ENCODE results near the gene BICRA.
"Not testable (repeated sequence)": the region's sequence is repeated elsewhere in the genome, so short reads cannot be mapped to it uniquely, and the experiment has no call there.

The BICRA gene

GRCh38 chr19:47714855-47715254, 105.9 kb downstream of the BICRA start:
- Histone ChIP-seq H3K36me3 (ENCODE audit: insufficient read depth, low read length) (peaks cover 26% of the 10 kb centered on the region), H3K4me2 (ENCODE audit: low read length) (peak overlapping the region; percentile 81), H3K4me1 (ENCODE audit: control insufficient read depth, insufficient read depth, low read length) (peaks cover 42% of the 10 kb centered on the region), H3K4me3 (ENCODE audit: low read length) (peak overlapping the region; percentile 95)
- H3K9me3 ChIP-seq (replicated peaks; ENCODE audit: low read length); H3K27me3 ChIP-seq (ENCODE audit: control insufficient read depth, insufficient read depth, low read length); H3K9ac ChIP-seq (ENCODE audit: low read depth, low read length): not testable (repeated sequence)

GRCh38 chr19:47716270-47716937, 107.5 kb downstream of the BICRA start:
- peak overlapping the region; percentile 74 for H3K4me2 ChIP-seq (ENCODE audit: low read length)
- peaks cover 53% of the 10 kb centered on the region for H3K4me1 ChIP-seq (ENCODE audit: control insufficient read depth, insufficient read depth, low read length)
- H3K9me3 ChIP-seq (replicated peaks; ENCODE audit: low read length): no peaks in the 10 kb centered on the region
- H3K27me3 ChIP-seq (ENCODE audit: control insufficient read depth, insufficient read depth, low read length): no peaks in the 10 kb centered on the region
- peaks cover 32% of the 10 kb centered on the region for H3K36me3 ChIP-seq (ENCODE audit: insufficient read depth, low read length)
- peak overlapping the region; percentile 55 for H3K4me3 ChIP-seq (ENCODE audit: low read length)
- H3K9ac ChIP-seq (ENCODE audit: low read depth, low read length): peak overlapping the region; percentile 18

- H3K27me3 ChIP-seq (ENCODE audit: control insufficient read depth, insufficient read depth, low read length); H3K9me3 ChIP-seq (replicated peaks; ENCODE audit: low read length): not testable (repeated sequence)
- H3K9ac ChIP-seq (ENCODE audit: low read depth, low read length): peak overlapping the region; percentile 76
- peak overlapping the region; percentile 78 for H3K4me2 ChIP-seq (ENCODE audit: low read length)
- H3K36me3 ChIP-seq (ENCODE audit: insufficient read depth, low read length): peaks cover 32% of the 10 kb centered on the region
- peak overlapping the region; percentile 49 for H3K4me3 ChIP-seq (ENCODE audit: low read length)
- H3K4me1 ChIP-seq (ENCODE audit: control insufficient read depth, insufficient read depth, low read length): peaks cover 69% of the 10 kb centered on the region
These were observed 109.6 kb downstream of the BICRA start for GRCh38 chr19:47718415-47719046.

- peak overlapping the region; percentile 49 for H3K4me3 ChIP-seq (ENCODE audit: low read length)
- H3K36me3 ChIP-seq (ENCODE audit: insufficient read depth, low read length): peaks cover 34% of the 10 kb centered on the region
- peak overlapping the region; percentile 76 for H3K9ac ChIP-seq (ENCODE audit: low read depth, low read length)
- peaks cover 75% of the 10 kb centered on the region for H3K4me1 ChIP-seq (ENCODE audit: control insufficient read depth, insufficient read depth, low read length)
- peak overlapping the region; percentile 78 for H3K4me2 ChIP-seq (ENCODE audit: low read length)
- no peaks in the 10 kb centered on the region for H3K27me3 ChIP-seq (ENCODE audit: control insufficient read depth, insufficient read depth, low read length)
- H3K9me3 ChIP-seq (replicated peaks; ENCODE audit: low read length): no peaks in the 10 kb centered on the region
These were observed 110.3 kb downstream of the BICRA start for GRCh38 chr19:47719047-47719859.

DNA sequence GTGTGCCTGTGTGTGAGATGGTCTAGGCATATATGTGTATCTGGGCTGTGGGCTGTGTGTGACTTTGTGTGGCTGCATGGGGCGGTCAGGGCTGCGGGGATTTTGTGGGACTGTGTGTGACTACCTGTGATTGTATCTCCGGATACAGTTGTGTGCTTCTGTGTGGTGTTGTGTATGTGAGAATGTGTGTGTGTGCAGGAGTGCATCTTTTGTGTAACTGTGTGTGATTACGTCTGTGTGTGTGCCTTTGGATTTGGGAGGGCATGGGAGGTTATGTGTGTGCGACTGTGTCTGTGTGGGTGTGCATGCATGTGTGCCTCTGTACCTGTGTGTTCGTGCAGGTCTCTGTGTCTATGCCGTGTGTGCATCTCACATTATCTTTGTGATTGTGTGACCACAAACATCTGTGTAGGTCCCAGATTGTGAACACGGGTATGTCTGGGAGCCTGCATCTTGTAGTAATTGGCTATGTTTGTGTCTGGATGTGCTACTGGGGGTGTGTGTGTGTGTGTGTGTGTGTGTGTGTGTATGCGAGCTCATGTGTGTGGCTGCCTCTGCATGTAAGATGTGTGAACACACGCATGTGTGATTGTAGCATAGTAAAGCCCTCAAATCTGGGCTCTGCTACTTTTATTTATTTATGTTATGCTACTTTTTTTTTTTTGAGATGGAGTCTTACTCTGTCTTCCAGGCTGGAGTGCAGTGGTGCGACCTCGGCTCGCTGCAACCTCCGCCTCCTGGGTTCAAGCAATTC, 111.9 kb downstream of the BICRA start:
- Histone ChIP-seq H3K4me1 (ENCODE audit: control insufficient read depth, insufficient read depth, low read length) (peaks cover 73% of the 10 kb centered on the region), H3K9me3 (replicated peaks; ENCODE audit: low read length) (no peaks in the 10 kb centered on the region), H3K4me3 (ENCODE audit: low read length) (no peak overlapping the region), H3K36me3 (ENCODE audit: insufficient read depth, low read length) (peaks cover 42% of the 10 kb centered on the region), H3K4me2 (ENCODE audit: low read length) (peak overlapping the region; percentile 78), H3K9ac (ENCODE audit: low read depth, low read length) (peak overlapping the region; percentile 76), H3K27me3 (ENCODE audit: control insufficient read depth, insufficient read depth, low read length) (no peaks in the 10 kb centered on the region)

GRCh38 chr19:47723581-47723940, 114.6 kb downstream of the BICRA start:
- Histone ChIP-seq H3K4me1 (ENCODE audit: control insufficient read depth, insufficient read depth, low read length) (peaks cover 66% of the 10 kb centered on the region), H3K4me3 (ENCODE audit: low read length) (peak overlapping the region; percentile 46)

GRCh38 chr19:47725759-47726401, 116.9 kb downstream of the BICRA start:
- Histone ChIP-seq H3K9ac (ENCODE audit: low read depth, low read length) (no peak overlapping the region), H3K4me3 (ENCODE audit: low read length) (no peak overlapping the region), H3K4me2 (ENCODE audit: low read length) (no peak overlapping the region), H3K36me3 (ENCODE audit: insufficient read depth, low read length) (peaks cover 58% of the 10 kb centered on the region), H3K9me3 (replicated peaks; ENCODE audit: low read length) (no peaks in the 10 kb centered on the region), H3K27me3 (ENCODE audit: control insufficient read depth, insufficient read depth, low read length) (no peaks in the 10 kb centered on the region), H3K4me1 (ENCODE audit: control insufficient read depth, insufficient read depth, low read length) (peaks cover 64% of the 10 kb centered on the region)

More at GRCh38 chr19:47723581-47723940, 114.6 kb downstream of the BICRA start:
- H3K9ac ChIP-seq (ENCODE audit: low read depth, low read length): peak overlapping the region; percentile 58
- H3K27me3 ChIP-seq (ENCODE audit: control insufficient read depth, insufficient read depth, low read length): no peaks in the 10 kb centered on the region
- peaks cover 44% of the 10 kb centered on the region for H3K36me3 ChIP-seq (ENCODE audit: insufficient read depth, low read length)
- H3K9me3 ChIP-seq (replicated peaks; ENCODE audit: low read length): no peaks in the 10 kb centered on the region
- H3K4me2 ChIP-seq (ENCODE audit: low read length): peak overlapping the region; percentile 72

DNA sequence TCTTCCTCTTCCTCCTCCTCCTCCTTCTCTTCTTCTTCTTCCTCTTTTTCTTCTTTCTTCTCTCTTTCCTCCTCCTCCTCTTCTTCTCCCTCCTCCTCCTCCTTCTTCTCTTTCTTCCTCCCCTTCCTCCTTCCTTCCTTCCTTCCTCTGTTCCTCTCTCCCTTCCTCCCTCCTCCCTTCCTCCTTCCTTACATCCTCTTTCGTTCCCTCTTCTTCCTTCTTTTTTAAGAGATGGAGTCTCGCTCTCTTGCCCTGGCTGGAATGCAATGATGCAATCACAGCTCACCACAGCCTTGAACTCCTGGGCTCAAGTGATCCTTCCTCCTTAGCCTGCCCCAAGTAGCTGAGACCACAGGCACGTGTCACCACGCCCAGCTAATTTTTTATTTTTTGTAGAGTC, 117.5 kb downstream of the BICRA start:
- no peak overlapping the region for H3K4me2 ChIP-seq (ENCODE audit: low read length)
- H3K9me3 ChIP-seq (replicated peaks; ENCODE audit: low read length): no peaks in the 10 kb centered on the region
- H3K27me3 ChIP-seq (ENCODE audit: control insufficient read depth, insufficient read depth, low read length): no peaks in the 10 kb centered on the region
- no peak overlapping the region for H3K4me3 ChIP-seq (ENCODE audit: low read length)
- peaks cover 63% of the 10 kb centered on the region for H3K4me1 ChIP-seq (ENCODE audit: control insufficient read depth, insufficient read depth, low read length)
- H3K9ac ChIP-seq (ENCODE audit: low read depth, low read length): no peak overlapping the region
- peaks cover 58% of the 10 kb centered on the region for H3K36me3 ChIP-seq (ENCODE audit: insufficient read depth, low read length)

DNA sequence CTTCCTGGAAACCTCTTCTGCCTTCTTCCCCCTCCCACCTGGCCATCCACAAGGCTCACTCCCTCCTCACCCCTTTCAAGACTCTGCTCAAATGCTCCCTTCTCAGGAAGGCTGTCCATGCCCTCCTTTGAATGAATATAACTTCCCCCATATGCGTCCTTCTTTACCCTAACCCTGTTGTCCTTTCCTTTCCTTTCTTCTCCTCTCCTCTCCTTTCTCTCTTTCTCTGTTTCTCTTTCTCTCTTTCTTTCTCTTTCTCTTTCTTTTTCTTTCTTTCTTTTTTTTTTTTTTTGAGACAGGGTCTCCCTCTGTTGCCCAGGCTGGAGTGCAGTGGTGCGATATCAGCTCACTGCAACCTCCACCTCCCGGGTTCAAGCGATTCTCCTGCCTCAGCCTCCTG, 119.4 kb downstream of the BICRA start:
- not testable (repeated sequence) for H3K27me3 ChIP-seq (ENCODE audit: control insufficient read depth, insufficient read depth, low read length); H3K4me2 ChIP-seq (ENCODE audit: low read length); H3K9me3 ChIP-seq (replicated peaks; ENCODE audit: low read length); H3K4me3 ChIP-seq (ENCODE audit: low read length); H3K9ac ChIP-seq (ENCODE audit: low read depth, low read length)
- peaks cover 62% of the 10 kb centered on the region for H3K36me3 ChIP-seq (ENCODE audit: insufficient read depth, low read length)
- peaks cover 49% of the 10 kb centered on the region for H3K4me1 ChIP-seq (ENCODE audit: control insufficient read depth, insufficient read depth, low read length)

- H3K4me1 ChIP-seq (ENCODE audit: control insufficient read depth, insufficient read depth, low read length): peaks cover 41% of the 10 kb centered on the region
- H3K27me3 ChIP-seq (ENCODE audit: control insufficient read depth, insufficient read depth, low read length): no peaks in the 10 kb centered on the region
- no peaks in the 10 kb centered on the region for H3K9me3 ChIP-seq (replicated peaks; ENCODE audit: low read length)
- H3K36me3 ChIP-seq (ENCODE audit: insufficient read depth, low read length): peaks cover 66% of the 10 kb centered on the region
- H3K9ac ChIP-seq (ENCODE audit: low read depth, low read length): peak overlapping the region; percentile 50
- peak overlapping the region; percentile 25 for H3K4me3 ChIP-seq (ENCODE audit: low read length)
- H3K4me2 ChIP-seq (ENCODE audit: low read length): peak overlapping the region; percentile 70
These were observed 120.5 kb downstream of the BICRA start for GRCh38 chr19:47729468-47729798.
